HG03460 (cell line): ENCODE results near the gene DDC.
A peak's percentile ranks its signal among the peaks of the same experiment; 100 is the strongest.

Experiments
- ATAC-seq: cut with Tn5 transposase; IDR thresholded peaks from one replicate; pipeline ENCODE4 v1.9.1; 2021; ENCODE audit not compliant: unreplicated experiment

The DDC gene

DNA sequence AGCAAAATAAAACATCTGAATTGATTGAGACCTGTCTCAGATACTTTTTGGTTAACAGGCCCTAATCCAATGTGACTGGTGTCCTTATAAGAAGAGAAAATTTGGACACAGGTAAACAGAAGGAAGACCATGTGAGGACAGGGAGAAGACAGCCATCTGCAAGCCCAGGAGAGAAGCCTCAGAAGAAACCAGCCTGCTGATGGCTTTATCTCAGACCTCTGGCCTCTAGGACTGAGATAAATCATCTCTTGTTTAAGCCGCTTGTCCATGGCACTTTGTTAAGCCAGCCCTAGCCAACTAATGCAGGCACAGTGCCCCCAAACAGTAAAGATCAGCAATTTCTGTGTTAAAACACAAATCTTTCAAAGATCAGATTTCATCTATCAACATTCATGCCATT is 73.3 kb downstream of the DDC start:
- ATAC-seq, result no peak

DNA sequence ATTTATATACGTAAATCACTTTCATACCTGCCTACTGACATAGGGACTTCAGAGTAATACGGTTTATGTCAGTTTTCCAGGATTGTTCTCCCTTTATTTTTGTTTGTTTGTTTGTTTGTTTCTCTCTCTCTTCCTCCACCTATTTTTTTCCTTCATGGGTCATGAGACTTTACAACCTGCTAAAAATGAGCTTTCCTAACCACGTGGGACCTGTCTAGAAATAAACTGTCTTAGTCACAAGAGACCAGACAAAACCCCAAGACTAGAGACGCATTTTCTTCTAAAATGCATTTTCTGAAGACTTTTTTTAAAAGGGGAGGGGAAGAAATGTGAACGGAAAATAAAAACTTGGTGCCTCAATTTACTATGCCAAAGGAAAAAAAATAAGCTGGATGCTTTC is 74.0 kb downstream of the DDC start:
- ATAC-seq, result no peak

DNA sequence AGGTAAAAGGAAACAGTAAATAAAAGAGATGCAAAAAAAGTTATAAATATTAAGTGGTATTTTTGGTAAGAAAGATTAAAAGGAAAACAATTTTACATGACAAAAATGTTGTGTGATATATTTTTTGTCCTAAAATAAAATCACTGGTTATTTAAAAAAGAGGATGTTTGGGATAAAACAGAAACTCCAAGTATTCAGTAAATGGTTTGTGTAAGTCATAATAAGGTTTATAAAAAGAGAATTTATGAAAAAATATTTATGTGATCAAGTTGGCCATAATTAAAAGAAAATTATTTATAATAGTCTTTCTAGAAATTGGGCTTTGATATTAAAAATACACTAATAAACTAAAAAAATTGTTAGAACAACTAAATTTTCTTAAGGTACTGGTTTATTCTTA is 76.8 kb downstream of the DDC start:
- no peak for ATAC-seq

DNA sequence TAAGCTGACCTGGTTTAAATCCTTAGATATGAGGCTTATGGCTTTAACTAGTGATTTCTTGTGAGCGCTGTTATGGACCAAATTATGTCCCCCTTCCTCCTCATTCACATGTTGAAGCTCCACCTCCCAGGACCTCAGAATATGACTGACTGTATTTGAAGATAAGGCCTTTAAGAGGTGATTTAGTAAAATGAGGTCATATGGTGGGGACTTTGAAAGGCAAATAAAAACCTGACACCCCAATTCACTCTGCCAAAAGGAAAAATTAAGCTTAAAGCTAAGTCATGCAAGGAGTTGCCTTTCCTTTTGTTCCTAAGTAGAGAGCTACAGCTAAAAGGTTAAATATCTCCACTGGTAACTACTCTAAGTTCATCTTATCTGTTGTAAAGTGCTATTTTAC is 78.7 kb downstream of the DDC start:
- ATAC-seq, result no peak

DNA sequence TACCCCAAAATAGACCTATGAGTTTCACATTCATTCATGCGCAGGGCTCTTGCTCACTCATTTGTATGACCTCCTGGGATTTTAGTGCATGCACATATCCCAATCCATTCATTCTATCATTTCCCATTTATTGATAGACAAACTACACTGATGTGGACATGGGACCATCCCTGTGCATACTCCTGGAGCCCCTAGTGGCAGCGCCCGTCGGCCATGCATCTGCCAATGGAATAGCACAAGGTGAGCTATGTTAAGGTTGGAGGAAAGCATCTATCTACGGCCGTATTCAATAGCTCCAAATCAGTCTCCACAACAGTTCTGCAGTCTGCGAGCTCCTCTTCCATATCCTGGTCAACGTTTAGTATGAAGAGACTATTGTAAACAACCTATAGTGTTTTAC is 83.3 kb downstream of the DDC start:
- ATAC-seq, result no peak

DNA sequence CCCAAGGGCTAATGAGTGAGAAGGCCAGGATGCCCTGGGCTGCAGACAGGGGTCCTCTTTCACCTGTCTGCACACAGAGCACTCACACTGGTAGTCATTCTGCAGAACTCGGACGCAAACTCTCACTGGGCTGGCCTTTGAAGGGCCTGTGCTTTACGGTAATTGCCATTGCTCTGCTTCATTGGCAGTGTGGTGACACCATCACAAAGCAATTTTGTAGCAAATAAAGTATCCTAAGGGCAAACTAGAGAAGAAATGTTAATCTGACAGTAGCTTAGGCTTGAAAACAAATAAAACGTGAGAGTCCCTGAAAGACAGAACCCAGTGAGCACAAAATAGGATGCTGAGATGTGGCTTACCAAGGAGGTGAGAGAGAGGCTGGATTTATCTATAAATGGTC is 84.4 kb downstream of the DDC start:
- ATAC-seq, result no peak

DNA sequence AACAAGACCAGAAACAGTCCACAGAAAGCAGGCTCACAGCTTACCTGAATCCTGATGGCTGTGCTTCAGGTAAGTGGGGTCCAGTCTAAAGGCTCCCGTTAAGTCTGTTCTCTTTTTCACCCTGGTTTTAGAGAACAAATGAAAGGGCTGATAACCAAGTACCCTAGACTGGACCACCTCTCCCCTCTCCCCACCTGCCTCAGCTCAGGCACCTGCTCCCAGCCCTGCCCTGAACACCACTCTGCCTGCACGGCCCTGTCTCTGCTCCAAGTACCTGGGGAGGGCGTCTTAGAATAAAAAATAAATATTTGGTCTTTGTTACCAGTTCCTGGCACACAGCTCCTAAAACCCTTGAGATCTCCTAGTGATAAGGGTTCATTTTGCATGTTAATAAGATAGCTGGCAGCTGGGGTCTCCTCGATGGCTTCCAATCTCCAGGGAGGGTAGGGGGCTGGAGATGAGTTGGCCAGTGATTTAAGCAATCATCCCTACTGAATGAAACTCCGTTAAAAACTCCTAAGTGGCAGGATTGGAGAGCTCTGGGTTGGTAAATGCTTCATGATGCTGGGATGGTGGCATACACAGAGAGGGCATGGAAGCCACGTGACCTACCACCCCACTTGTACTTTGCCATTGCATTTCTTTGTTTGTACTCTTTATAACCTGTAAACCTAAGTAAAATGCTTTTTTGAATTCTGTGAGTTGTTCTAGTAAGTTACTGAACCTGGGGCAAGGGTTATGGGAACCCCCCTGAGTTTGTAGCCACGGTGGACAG is 85.3 kb downstream of the DDC start:
- ATAC-seq, result no peak

DNA sequence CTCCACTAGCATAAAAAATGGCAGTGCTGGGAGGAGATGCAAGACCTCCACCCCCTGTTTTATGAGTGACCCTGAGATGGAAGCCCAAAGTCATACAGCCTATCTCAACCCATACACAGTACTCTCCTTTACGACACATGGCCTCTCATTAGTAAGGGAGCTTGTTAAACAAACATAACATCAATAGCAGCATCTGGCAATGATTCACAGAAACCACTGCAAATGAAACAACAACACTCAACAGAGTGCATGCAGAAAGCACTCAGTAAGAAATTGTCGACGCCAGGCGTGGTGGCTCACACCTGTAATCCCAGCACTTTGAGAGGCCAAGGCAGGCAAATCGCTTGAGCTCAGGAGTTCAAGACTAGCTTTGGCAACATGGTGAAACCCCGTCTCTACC is 87.6 kb downstream of the DDC start:
- no peak for ATAC-seq

DNA sequence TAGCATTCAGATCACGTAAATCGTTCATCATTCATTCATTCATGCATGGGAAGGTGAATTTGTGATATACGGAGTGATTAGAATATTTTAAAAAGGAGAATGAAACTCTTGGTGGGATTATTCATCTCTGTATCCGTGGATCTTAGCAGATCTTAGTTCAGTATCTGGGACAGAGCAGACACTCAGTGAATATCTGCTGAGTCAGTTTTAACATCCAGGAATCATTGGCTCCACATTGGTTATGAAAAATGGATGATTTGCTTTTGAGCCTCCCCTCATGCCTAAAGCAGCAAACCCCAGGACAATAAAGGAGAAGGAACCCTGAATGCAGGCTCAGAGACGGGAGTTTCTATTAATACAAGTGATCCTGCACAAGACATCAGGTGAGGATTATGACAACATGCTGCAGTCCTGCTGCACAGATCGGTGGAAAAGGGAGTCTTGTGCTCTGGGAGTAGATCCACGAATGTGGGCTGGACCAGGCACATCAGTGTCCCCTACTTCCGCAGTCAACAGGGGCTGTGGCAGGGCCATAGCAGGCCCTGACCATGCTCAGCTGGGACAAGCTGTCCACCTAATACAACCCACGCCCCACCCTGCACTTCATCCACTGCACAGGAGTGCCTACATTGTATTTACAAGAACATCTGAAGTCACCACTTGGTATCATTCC is 88.1 kb downstream of the DDC start:
- no peak for ATAC-seq

DNA sequence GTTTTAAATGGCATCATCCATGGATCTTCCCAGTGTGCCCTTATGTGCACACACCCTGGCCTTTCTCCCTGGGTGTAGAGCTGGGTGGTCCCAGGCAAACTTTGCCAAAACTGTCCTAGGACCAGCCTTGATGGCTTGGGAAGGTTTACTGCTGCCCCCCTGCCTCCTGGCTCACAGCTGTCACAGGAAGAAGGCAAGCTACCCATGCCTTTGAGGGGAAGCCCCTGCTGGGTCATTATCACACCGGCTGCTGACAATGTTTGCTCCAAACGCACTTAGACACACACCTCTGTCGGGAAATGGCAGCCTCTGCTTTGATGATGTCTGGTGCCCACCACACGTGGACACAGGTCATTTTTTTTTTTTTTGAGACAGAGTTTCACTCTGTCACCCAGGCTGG is 89.9 kb downstream of the DDC start:
- ATAC-seq, result no peak

DNA sequence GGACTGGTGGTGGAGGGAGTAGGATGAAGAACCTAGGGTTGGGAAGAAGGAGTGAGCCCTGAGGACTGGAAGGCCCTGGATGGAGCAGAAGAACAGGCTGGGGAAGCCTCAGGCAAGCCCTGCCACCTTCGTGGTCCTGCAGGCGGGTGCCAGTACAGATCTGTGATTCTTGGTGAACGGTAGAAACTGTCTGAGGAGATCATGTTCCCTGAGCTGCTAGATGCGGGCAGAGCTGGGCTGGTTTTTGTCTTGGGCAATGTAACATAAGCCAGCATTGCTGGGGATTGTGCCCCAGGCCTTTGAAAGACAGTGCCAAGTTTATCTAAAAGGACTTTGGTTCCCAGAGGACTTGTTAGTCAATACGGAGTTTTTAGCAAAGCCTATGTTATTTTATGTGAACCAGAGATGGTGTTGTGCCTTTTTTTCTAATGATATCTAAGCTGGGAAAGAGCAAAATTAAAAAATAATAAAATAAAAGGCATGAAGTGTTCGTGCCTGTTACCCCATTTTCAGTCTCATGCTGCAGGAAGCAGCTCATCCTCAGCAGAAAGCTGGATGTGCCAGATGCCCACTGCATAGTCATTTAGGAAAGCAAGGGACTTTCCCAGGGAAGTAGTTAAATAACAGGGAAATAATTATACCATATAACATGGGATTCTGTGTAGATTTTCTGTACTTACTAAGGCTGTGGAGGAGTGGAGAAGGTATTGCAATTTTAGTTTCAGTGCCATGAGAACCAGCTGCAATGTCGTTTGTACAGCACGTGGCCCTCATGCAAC is 90.6 kb downstream of the DDC start:
- ATAC-seq, result no peak

DNA sequence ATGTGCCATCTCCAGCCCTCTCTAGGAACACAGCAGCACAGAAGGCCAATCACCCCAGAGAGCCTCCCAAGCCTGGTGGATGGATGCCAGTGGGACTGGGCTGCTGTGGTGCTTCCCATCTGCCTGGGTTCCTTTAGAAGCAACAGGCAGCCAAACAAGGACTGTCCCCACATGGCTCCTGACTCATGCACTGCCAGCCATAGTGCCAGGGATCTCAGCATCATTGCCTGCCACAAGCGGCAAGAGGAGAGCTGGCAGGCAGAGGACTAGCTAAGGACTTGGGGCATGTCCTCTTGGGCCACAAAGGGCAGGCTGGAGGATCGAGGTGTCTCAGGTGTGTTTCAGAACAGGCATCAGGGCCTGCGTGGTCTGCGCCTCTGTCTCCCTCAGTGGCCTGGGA is 91.7 kb downstream of the DDC start:
- ATAC-seq, result no peak

DNA sequence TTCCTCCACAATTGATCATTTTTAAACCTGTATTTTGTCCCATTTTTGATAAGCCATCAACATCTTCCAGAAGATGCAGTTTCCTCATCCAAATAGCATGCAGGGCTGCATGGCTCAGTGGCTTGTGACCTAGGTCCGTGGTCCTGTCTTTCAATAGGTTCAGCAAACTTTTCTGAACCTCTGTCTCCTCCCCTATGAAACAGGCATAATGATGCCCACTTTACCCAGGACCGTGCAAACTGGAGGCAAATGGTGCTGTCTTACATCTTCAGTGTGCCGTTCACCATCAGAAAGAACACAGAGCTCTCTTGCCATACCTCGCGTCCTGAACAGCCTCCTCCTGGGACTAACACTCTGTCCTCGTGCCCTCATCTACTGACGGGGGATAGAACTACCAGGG is 92.8 kb downstream of the DDC start:
- ATAC-seq, result no peak

DNA sequence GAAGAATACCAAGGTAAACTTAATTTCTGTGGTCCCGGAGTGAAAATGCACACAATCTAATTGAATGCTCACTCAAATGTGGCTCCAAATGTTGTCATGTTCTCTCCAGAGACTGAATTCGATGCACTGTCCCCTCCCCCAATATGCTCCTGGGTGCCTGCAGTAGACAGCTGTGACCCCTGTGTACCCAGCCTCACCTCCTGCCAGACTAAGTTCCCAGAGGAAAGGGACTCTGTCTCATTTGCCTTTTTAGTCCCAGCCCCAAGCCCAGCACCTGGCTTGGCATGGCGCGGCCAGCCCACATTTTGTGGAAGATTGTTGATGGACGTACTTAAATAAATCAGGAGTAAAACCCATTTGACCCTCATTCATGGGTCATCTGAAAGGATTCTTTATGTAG is 93.2 kb downstream of the DDC start:
- ATAC-seq, result no peak

DNA sequence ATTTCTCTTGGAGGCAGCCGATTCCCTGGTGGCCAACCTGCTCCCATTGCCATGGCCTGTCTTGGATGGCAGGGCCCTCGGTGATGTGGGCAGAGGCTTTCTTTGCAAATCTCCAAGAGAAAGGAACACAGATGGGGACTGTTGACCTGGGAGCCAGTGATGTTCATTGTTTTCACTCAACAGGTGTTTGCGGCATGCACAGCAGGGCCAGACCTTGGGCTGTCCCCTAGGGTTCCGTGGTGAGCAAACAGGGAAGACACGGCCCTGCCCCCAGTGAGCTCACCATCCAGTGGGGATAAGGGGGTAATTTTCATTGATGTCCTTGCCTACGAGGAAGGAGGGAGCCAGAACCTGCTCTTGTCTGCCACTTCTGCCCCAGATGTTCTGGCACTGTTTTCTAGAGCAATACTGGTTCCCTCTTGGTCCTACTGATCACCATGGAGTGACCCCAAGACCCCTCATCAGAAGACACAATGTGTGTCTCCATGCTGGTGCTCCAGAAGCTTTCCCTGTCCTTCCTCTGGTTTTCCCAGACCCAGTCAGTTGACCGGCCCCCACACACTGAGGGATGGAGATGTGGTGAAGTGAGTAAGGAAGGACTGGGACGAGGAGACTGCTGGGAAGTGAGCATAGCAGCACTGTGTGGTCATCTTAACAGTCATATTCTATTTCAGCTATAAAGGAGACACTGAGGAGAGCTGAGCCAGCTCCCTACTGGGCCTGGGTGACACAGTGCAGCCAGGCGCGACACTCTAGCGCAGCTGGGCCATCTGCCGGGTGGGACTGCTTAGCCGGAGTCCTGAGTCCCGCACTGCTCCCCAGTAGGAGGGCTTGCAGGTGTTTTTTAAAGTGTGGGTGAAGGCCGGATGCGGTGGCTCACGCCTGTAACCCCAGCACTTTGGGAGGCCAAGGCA is 94.7 kb downstream of the DDC start:
- ATAC-seq, result no peak

DNA sequence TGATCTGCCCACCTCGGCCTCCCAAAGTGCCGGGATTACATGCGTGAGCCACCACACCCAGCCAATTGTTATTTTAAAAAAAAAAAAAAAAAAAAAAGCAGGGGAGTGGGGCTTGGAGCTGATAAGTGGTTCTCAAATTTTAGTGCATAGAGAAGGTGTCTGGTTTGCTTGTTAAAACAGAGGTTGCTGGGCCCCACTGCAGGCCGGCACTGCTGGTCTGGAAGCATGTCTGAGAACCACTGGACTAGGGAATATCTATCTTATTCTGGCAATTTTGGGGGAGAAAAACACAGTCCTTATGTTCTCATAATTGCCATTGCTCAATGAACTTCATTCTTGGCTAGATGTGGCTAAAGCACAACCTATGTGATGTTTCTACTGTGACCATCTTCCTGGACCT is 96.0 kb downstream of the DDC start:
- no peak for ATAC-seq

DNA sequence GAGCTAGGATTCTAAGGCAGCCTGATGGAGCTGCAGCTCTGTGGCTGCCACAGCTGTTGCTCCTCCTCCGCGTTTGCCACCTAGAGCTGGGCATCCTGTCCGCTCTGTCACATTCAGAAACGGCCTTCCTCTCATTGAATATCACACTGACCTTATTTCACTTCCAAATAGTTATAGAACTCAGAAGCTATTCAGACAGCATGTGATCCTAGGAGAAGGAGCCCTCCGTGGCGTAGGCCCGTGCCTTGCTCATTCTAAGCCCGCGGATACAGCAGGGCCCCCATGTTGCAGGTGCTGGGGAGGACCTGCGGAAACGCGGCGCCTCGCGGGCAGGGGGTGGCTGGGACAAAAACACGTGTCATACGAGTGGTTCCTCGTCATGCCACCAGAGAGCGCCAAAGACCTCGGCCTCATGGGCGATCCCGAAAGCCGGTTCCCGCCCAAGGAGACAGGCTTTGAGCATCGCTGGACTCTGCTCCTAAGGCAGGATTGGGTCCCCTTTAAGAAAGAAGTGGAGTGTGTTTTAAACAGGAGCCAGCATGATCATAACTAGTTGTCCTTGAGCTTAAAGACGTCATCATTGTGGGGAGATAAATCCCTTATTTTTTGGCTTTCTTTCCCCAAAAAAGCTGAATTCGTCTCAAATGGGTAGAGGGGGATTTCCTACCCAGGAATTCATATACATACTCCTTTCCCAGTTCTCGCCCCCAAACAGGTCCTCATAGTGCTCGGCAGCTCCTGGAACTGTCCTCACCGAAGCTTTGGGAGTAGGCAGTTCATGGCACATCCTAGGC is 97.2 kb downstream of the DDC start:
- ATAC-seq, result peak; percentile 87

DNA sequence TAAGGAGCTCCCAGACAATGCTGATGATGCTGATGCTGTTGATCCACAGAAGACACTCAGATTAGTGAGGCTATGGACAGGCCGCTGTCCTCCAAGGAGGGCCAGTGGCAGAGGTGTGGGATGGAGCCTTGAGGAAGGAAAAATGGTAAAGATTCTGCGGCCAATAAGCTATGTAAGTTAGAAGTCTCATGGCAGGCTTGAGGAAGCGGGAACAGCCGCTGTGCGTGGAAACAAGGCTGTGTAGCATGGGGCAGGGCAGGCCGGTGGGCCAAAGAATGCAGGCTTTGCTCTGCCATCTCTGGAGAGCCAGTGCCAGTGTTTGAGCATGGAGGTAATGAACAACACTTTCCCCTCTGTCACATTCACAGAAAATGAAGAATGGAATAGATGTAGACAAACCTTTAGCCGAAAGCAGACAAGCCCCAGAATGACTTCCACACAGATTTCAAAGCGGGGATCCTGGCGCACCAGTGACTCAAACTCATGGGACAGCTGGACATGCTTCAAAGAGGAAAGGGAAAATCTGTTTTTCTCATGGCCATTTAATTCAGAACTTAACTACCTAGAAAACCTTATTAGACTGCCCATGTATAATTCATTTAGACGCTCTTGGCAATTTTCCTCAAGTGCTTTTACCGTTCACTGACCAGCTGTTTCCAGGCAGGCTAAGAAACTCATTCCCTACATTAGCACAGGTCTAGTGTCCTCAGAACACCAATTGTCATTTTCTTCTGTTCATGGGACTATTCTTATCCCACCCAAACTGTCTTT is 98.2 kb downstream of the DDC start:
- no peak for ATAC-seq

DNA sequence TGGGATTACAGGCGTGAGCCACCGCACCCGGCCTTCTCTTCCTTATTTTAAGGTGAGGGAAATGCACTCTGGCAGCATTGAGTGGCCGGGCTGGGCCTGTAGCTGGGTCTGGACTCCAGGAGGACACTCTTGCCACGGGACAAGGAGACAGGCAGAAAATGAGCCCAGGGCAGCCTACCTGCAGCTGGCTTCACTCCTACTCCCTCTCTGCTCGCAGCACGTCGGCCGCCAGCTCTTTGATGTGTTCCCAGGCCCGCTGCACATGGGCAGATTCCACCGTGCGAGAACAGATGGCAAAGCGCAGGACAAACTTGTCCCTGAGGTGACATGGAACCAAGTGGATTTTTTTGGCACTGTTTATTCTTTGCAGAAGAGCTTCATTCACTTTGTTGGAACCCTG is 102.2 kb downstream of the DDC start:
- ATAC-seq, result no peak

DNA sequence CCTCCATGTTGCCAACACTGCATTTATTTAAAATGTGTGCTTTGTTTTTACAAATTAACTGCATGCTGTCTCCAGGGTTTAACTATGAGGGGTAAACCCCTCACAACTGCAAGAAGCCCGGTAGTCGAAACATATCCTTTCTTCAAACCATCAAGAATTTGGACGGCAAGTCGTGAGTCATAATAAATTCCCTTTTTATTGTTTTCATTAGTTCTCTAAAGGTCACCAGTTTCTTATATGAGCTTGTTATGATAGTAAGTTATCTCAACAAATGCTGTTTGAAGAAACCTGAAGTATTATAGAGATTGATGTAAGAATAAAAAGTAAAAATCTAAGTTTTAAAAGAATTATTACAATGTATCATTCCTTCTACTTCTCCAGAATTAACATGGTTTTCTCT is 102.8 kb downstream of the DDC start:
- no peak for ATAC-seq
